CD14-positive monocyte (primary cell): Measurements from ENCODE around the gene XPO5. TPM values are rescaled to one million over a fixed set of nuclear protein-coding genes. Genes with fewer than 3 reads are reported as not detected.
A peak's percentile ranks its signal among the peaks of the same experiment; 100 is the strongest.

ENCODE experiments used
- DNase-seq, 3 donors: peaks; one replicate each; pipeline ENCODE4 v3.0.0-alpha.2; 2011 to 2022
- H2AFZ ChIP-seq: 2 replicates; pipeline ENCODE4 v1.6.0; 2012; ENCODE audit warnings: mild to moderate bottlenecking, low read depth, low read length, inconsistent platforms; ENCODE audit not compliant: insufficient read depth, poor library complexity, severe bottlenecking
- H3K27ac ChIP-seq, 2 donors: 1 replicate in 1 of 2; 2 replicates in 1 of 2; pipeline ENCODE4 v1.5.1; 2012 to 2013; ENCODE audit warnings: low read length in 2 of 2, control low read depth in 1 of 2, inconsistent platforms in 1 of 2, low read depth in 1 of 2, mild to moderate bottlenecking in 1 of 2
- H3K27me3 ChIP-seq, 2 donors: one replicate each; pipeline versions ENCODE4 v1.6.0 to v1.6.1; 2011 to 2013; ENCODE audit warnings: low read length in 2 of 2; ENCODE audit not compliant: control insufficient read depth in 2 of 2, insufficient read depth in 2 of 2
- H3K36me3 ChIP-seq, 2 donors: replicated peaks in 1 of 2; 1 replicate in 1 of 2; 2 replicates in 1 of 2; pipeline versions ENCODE4 v1.5.1 to v1.6.1; 2012 to 2013; ENCODE audit warnings: low read length in 2 of 2, control low read depth in 1 of 2, inconsistent platforms in 1 of 2, mild to moderate bottlenecking in 1 of 2; ENCODE audit not compliant: insufficient read depth in 2 of 2, control insufficient read depth in 1 of 2
- H3K4me1 ChIP-seq, 2 donors: 1 replicate in 1 of 2; 2 replicates in 1 of 2; pipeline versions ENCODE4 v1.5.1 to v1.6.1; 2012 to 2013; ENCODE audit warnings: low read length in 2 of 2, control low read depth in 1 of 2, inconsistent platforms in 1 of 2, mild to moderate bottlenecking in 1 of 2, moderate library complexity in 1 of 2; ENCODE audit not compliant: insufficient read depth in 2 of 2, control insufficient read depth in 1 of 2
- H3K4me2 ChIP-seq: replicated peaks from 2 replicates; pipeline ENCODE3; 2012; ENCODE audit warnings: low read length, moderate library complexity, mild to moderate bottlenecking; ENCODE audit not compliant: poor library complexity, severe bottlenecking; ENCODE audit errors: extremely low read depth
- H3K4me3 ChIP-seq, 3 experiments: fragments of 200-600 bp in 1 of 3; sonication (generic) in 1 of 3; replicated peaks in 1 of 3; 1 replicate in 2 of 3; 2 replicates in 1 of 3; pipeline ENCODE4 v1.5.1; 2011 to 2013; ENCODE audit warnings: low read length in 3 of 3, mild to moderate bottlenecking in 3 of 3, control low read depth in 2 of 3, low read depth in 2 of 3, inconsistent platforms in 1 of 3, moderate library complexity in 1 of 3
- H3K79me2 ChIP-seq: 2 replicates; pipeline ENCODE4 v1.6.0; 2012; ENCODE audit warnings: mild to moderate bottlenecking, control low read depth, inconsistent platforms, low read length, moderate library complexity; ENCODE audit not compliant: insufficient read depth
- H3K9ac ChIP-seq: 2 replicates; pipeline ENCODE4 v1.6.0; 2017; ENCODE audit warnings: low read length, mild to moderate bottlenecking; ENCODE audit not compliant: insufficient read depth, poor library complexity, severe bottlenecking
- H3K9me3 ChIP-seq, 2 donors: replicated peaks in 1 of 2; 1 replicate in 1 of 2; 2 replicates in 1 of 2; pipeline versions ENCODE4 v1.5.1 to v1.6.1; 2012 to 2013; ENCODE audit warnings: low read length in 2 of 2, control low read depth in 1 of 2; ENCODE audit not compliant: control insufficient read depth in 1 of 2, insufficient read depth in 1 of 2
- H4K20me1 ChIP-seq: 2 replicates; pipeline ENCODE4 v1.6.0; 2012; ENCODE audit warnings: mild to moderate bottlenecking, low read length, control low read depth, moderate library complexity; ENCODE audit not compliant: insufficient read depth
- H3K27ac Mint-ChIP-seq, 7 donors: one replicate each; pipeline ENCODE4 v1.8.0; 2020; ENCODE audit warnings: mild to moderate bottlenecking in 7 of 7, mixed read lengths in 7 of 7, moderate library complexity in 6 of 7, inconsistent platforms in 2 of 7
- H3K27me3 Mint-ChIP-seq, 3 donors: one replicate each; pipeline ENCODE4 v1.8.0; 2021 to 2022; ENCODE audit warnings: low read depth in 3 of 3, mild to moderate bottlenecking in 3 of 3, mixed read lengths in 3 of 3, moderate library complexity in 3 of 3, inconsistent platforms in 1 of 3
- H3K36me3 Mint-ChIP-seq, 2 donors: one replicate each; pipeline ENCODE4 v1.8.0; 2020; ENCODE audit warnings: mixed read lengths in 2 of 2, inconsistent platforms in 1 of 2, mild to moderate bottlenecking in 1 of 2
- H3K4me1 Mint-ChIP-seq: one replicate; pipeline ENCODE4 v1.8.0; 2020; ENCODE audit warnings: mild to moderate bottlenecking, mixed read lengths
- H3K4me3 Mint-ChIP-seq, 2 donors: one replicate each; pipeline ENCODE4 v1.8.0; 2020; ENCODE audit warnings: mild to moderate bottlenecking in 2 of 2, mixed read lengths in 2 of 2, moderate library complexity in 1 of 2
- H3K9me3 Mint-ChIP-seq, 7 donors: one replicate each; pipeline ENCODE4 v1.8.0; 2020 to 2022; ENCODE audit warnings: mixed read lengths in 7 of 7, mild to moderate bottlenecking in 6 of 7, moderate library complexity in 6 of 7, inconsistent platforms in 2 of 7
- CTCF ChIP-seq: fragments of 200-600 bp; IDR thresholded peaks from one replicate; pipeline ENCODE4 v1.8.0; 2022; ENCODE audit warnings: antibody characterized with exemption, mild to moderate bottlenecking
- WGBS: methylation state at CpG from one replicate; pipeline ENCODE4 v1.1.5; 2013; ENCODE audit warnings: missing lambda C conversion rate; ENCODE audit not compliant: insufficient coverage; 5-methylcytosine and 5-hydroxymethylcytosine counted together
- intact Hi-C, 2 donors: fragments of 100-400 bp; cut with micrococcal nuclease; formaldehyde crosslinking; loops; one replicate each; pipeline versions ENCODE4 v1.15.0 to v1.15.1; 2023
- polyA plus RNA-seq, 3 donors: library from polyadenylated mRNA; depleted of rRNA in 1 of 3; unstranded in 2 of 3; stranded (reverse) in 1 of 3; fragments of 300-500 nt in 2 of 3; fragments of >200 nt in 1 of 3; fragmentation: Illumina TruSeq in 2 of 3; gene quantifications; 1 replicate in 2 of 3; 2 replicates in 1 of 3; pipeline ENCODE4 v1.2.3, GENCODE V29; 2012 to 2021

The XPO5 gene
- polyA plus RNA-seq, 3 donors: 8.0 to 17.5 (median 13.8) TPM

DNA sequence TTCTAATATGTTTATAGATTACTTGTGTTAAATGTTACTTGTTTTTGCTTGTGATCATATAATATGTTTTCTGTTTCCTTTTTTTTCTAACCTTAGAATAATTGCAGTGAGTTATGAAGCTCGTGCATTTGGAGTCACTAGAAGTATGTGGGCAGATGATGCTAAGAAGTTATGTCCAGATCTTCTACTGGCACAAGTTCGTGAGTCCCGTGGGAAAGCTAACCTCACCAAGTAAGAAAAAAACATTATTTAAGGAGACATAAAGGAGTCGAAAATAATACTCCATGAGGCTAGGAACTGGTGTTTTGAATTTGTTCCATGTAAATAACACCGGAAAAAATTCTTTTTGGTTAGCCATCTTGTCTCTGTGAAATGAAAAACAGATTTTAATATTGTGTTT, 7.1 kb upstream of the XPO5 start:
- Mint-ChIP-seq H3K27ac (no peak overlapping the region), H3K27me3 (no peaks in the 10 kb centered on the region), H3K9me3 (no peaks in the 10 kb centered on the region), H3K36me3 (peaks cover 46 to 66% of the 10 kb centered on the region in 2 donors), H3K4me1 (peaks cover 8% of the 10 kb centered on the region), H3K4me3 (no peak overlapping the region)
- peaks cover 49 to 65% of the 10 kb centered on the region in 2 donors for H3K36me3 ChIP-seq
- no peak overlapping the region for H3K27ac ChIP-seq
- H3K4me1 ChIP-seq: no peaks in the 10 kb centered on the region
- H3K4me2 ChIP-seq: no peak overlapping the region
- H3K9ac ChIP-seq: no peak overlapping the region
- H4K20me1 ChIP-seq: no peaks in the 10 kb centered on the region
- TF ChIP-seq CTCF: no peak
- H2AFZ ChIP-seq: no peak overlapping the region
- intact Hi-C loops: no loop called here
- H3K27me3 ChIP-seq: no peaks in the 10 kb centered on the region
- no peak overlapping the region for H3K4me3 ChIP-seq
- H3K9me3 ChIP-seq: no peaks in the 10 kb centered on the region
- WGBS: no CpG with 5 or more reads among the region's 5 CpGs
- H3K79me2 ChIP-seq: peaks cover 18% of the 10 kb centered on the region
- no peak for DNase-seq

GRCh38 chr6:43579171-43579570, 3.3 kb upstream of the XPO5 start:
- no peak overlapping the region for H2AFZ ChIP-seq
- H3K27me3 ChIP-seq: no peaks in the 10 kb centered on the region
- peaks cover 29% of the 10 kb centered on the region for H3K4me1 Mint-ChIP-seq
- H3K4me3 Mint-ChIP-seq: no peak overlapping the region
- peaks cover 23 to 29% of the 10 kb centered on the region in 2 donors for H3K36me3 Mint-ChIP-seq
- no CpG with 5 or more reads among the region's 2 CpGs for WGBS
- no peaks in the 10 kb centered on the region for H3K9me3 ChIP-seq
- peaks cover 53% of the 10 kb centered on the region for H3K79me2 ChIP-seq
- intact Hi-C loops: loop anchor here in 1 of 2 donors (5.0 kb wide), 1 partner anchor 48 kb away; the partner anchor contains the start of gene GTPBP2
- no peak overlapping the region for H3K4me2 ChIP-seq
- H3K9me3 Mint-ChIP-seq: no peaks in the 10 kb centered on the region
- peaks cover 18 to 24% of the 10 kb centered on the region in 2 donors for H3K4me1 ChIP-seq
- H4K20me1 ChIP-seq: no peaks in the 10 kb centered on the region
- no peak overlapping the region for H3K27ac ChIP-seq
- H3K36me3 ChIP-seq: peaks cover 23 to 28% of the 10 kb centered on the region in 2 donors
- no peak for DNase-seq
- H3K27ac Mint-ChIP-seq: peak overlapping the region in 3 of 7 donors; percentile 51 to 74 (median 55)
- H3K4me3 ChIP-seq: no peak overlapping the region
- H3K9ac ChIP-seq: no peak overlapping the region
- no peaks in the 10 kb centered on the region for H3K27me3 Mint-ChIP-seq
- no peak for TF ChIP-seq CTCF
